HG02943 (cell line): ENCODE data around the gene TMEM266.
"Not testable (repeated sequence)": the region's sequence is repeated elsewhere in the genome, so short reads cannot be mapped to it uniquely, and the experiment has no call there.

Source experiments
- ATAC-seq: cut with Tn5 transposase; IDR thresholded peaks from one replicate; pipeline ENCODE4 v1.9.1; 2021; ENCODE audit warnings: mild to moderate bottlenecking, low read depth, moderate library complexity; ENCODE audit not compliant: unreplicated experiment

Gene TMEM266

GRCh38 chr15:76059320-76060117, at the start of gene TMEM266:
Gene TMEM266, plus strand, starts transcription at chr15:76059985. Its CDS starts 74,279 bp downstream, at chr15:76134264.
- no peak for ATAC-seq

- no peak for ATAC-seq
Measured at GRCh38 chr15:76010613-76011012, 49.2 kb upstream of the TMEM266 start.

- no peak for ATAC-seq
Measured at GRCh38 chr15:76011627-76012551, 47.9 kb upstream of the TMEM266 start, which contains the start of gene NRG4. Gene NRG4, minus strand, starts transcription at chr15:76012424. Its CDS starts 1,194 bp downstream, at chr15:76011230.

GRCh38 chr15:76013470-76013869, 46.3 kb upstream of the TMEM266 start:
- ATAC-seq = not testable (repeated sequence)

GRCh38 chr15:76024021-76024768, 35.6 kb upstream of the TMEM266 start:
- no peak for ATAC-seq

- no peak for ATAC-seq
Measured at GRCh38 chr15:76032046-76032445, 27.7 kb upstream of the TMEM266 start.

GRCh38 chr15:76033438-76033837, 26.3 kb upstream of the TMEM266 start:
- ATAC-seq = no peak

- ATAC-seq = no peak
Measured at GRCh38 chr15:76034111-76034510, 25.7 kb upstream of the TMEM266 start.

GRCh38 chr15:76035593-76035992, 24.2 kb upstream of the TMEM266 start:
- ATAC-seq = no peak

GRCh38 chr15:76038512-76038911, 21.3 kb upstream of the TMEM266 start:
- ATAC-seq = no peak

GRCh38 chr15:76054201-76054600, 5.6 kb upstream of the TMEM266 start:
- ATAC-seq = not testable (repeated sequence)

GRCh38 chr15:76056931-76057330, 2.9 kb upstream of the TMEM266 start:
- no peak for ATAC-seq

GRCh38 chr15:76057332-76058000, 2.3 kb upstream of the TMEM266 start:
- no peak for ATAC-seq

GRCh38 chr15:76058714-76059319, 968 bp upstream of the TMEM266 start:
- no peak for ATAC-seq

- no peak for ATAC-seq
Measured at GRCh38 chr15:76060118-76060989, 569 bp downstream of the TMEM266 start.

- no peak for ATAC-seq
Measured at GRCh38 chr15:76061700-76062099, 1.9 kb downstream of the TMEM266 start.

- no peak for ATAC-seq
Measured at GRCh38 chr15:76062286-76062685, 2.5 kb downstream of the TMEM266 start.

- no peak for ATAC-seq
Measured at GRCh38 chr15:76064375-76064774, 4.6 kb downstream of the TMEM266 start.

GRCh38 chr15:76065245-76065644, 5.5 kb downstream of the TMEM266 start:
- ATAC-seq = no peak
